ENCODE results near the gene VWA8.
"Not testable (repeated sequence)": the region's sequence is repeated elsewhere in the genome, so short reads cannot be mapped to it uniquely, and the experiment has no call there.

The VWA8 gene

DNA sequence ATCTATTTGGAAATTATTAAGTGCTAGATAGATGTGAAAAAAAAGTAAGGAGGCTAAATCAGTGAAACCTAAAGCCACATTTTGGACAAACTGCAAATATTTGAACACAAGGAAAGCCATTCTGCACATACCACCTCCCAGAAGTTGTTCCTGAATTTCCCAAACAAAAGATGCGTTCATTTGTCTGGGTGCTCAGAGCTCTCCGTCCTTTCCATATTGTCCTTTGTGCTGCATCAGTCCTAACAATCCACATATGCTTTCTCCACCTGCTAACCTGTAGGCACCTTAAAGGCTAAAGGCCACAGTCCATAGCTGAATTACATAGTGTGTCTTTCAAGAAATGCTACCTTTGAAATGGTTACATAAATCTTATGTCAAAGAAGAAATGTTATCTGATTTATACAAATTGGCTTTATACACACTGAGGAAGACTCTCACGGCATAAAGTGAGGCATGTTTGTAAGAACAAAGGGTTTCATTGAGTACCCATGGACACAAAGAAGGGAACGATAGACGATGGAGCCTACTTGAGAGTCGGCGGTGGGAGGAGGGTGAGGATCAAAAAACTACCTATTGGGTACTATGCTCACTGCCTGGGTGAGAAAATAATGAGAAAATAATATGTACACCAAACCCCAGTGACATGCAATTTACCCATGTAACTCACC is 321.5 kb downstream of the VWA8 start:
- H3K4me3 ChIP-seq (ENCODE audit: low read length in 2 of 2) = no peak overlapping the region
- H3K36me3 ChIP-seq (ENCODE audit: control insufficient read depth in 2 of 2, insufficient read depth in 2 of 2, low read length in 2 of 2) = no peaks in the 10 kb centered on the region
- H3K4me1 ChIP-seq (ENCODE audit: control insufficient read depth, insufficient read depth, low read length) = no peaks in the 10 kb centered on the region
- H3K27ac ChIP-seq (ENCODE audit: low read length) = no peak overlapping the region
- H3K9ac ChIP-seq (ENCODE audit: low read length in 2 of 2) = no peak overlapping the region
- no peaks in the 10 kb centered on the region for H3K27me3 ChIP-seq (ENCODE audit: control insufficient read depth in 1 of 2, insufficient read depth in 2 of 2, low read length in 2 of 2)
- no peaks in the 10 kb centered on the region for H3K9me3 ChIP-seq (ENCODE audit: control insufficient read depth in 2 of 2, low read length in 2 of 2)

DNA sequence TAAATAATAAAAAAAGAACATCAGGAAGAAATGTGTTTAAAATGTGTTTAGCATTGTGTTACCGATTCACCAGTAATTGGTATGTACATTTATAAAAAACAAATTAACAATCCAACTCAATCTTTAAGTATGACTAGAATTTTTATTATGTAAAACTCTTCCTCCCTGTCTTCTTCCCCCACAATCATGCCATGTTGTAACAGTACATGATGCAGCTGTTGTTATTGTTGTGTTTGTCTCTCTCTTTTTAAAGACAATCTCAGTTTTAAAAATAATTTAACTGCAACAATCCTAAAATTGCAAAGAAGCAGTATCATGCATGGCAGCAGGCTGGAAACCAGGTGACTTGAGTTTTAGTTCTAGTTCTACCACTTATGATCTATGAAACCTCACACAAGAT is 323.3 kb downstream of the VWA8 start:
- no peak overlapping the region for H3K4me3 ChIP-seq (ENCODE audit: low read length in 2 of 2)
- H3K27me3 ChIP-seq (ENCODE audit: control insufficient read depth in 1 of 2, insufficient read depth in 2 of 2, low read length in 2 of 2) = no peaks in the 10 kb centered on the region
- H3K27ac ChIP-seq (ENCODE audit: low read length) = no peak overlapping the region
- no peaks in the 10 kb centered on the region for H3K36me3 ChIP-seq (ENCODE audit: control insufficient read depth in 2 of 2, insufficient read depth in 2 of 2, low read length in 2 of 2)
- no peaks in the 10 kb centered on the region for H3K4me1 ChIP-seq (ENCODE audit: control insufficient read depth, insufficient read depth, low read length)
- no peaks in the 10 kb centered on the region for H3K9me3 ChIP-seq (ENCODE audit: control insufficient read depth in 2 of 2, low read length in 2 of 2)
- H3K9ac ChIP-seq (ENCODE audit: low read length in 2 of 2) = no peak overlapping the region

GRCh38 chr13:41637032-41637431 is 323.9 kb downstream of the VWA8 start:
- not testable (repeated sequence) for H3K36me3 ChIP-seq (ENCODE audit: control insufficient read depth in 2 of 2, insufficient read depth in 2 of 2, low read length in 2 of 2)

GRCh38 chr13:41636590-41636989 is 324.3 kb downstream of the VWA8 start:
- not testable (repeated sequence) for H3K9me3 ChIP-seq (ENCODE audit: control insufficient read depth in 2 of 2, low read length in 2 of 2); H3K27ac ChIP-seq (ENCODE audit: low read length); H3K4me3 ChIP-seq (ENCODE audit: low read length in 2 of 2); H3K9ac ChIP-seq (ENCODE audit: low read length in 2 of 2); H3K27me3 ChIP-seq (ENCODE audit: control insufficient read depth in 1 of 2, insufficient read depth in 2 of 2, low read length in 2 of 2); H3K4me1 ChIP-seq (ENCODE audit: control insufficient read depth, insufficient read depth, low read length); H3K36me3 ChIP-seq (ENCODE audit: control insufficient read depth in 2 of 2, insufficient read depth in 2 of 2, low read length in 2 of 2)

More at GRCh38 chr13:41637032-41637431, 323.9 kb downstream of the VWA8 start:
- not testable (repeated sequence) for H3K4me3 ChIP-seq (ENCODE audit: low read length in 2 of 2); H3K27me3 ChIP-seq (ENCODE audit: control insufficient read depth in 1 of 2, insufficient read depth in 2 of 2, low read length in 2 of 2); H3K27ac ChIP-seq (ENCODE audit: low read length); H3K9ac ChIP-seq (ENCODE audit: low read length in 2 of 2); H3K9me3 ChIP-seq (ENCODE audit: control insufficient read depth in 2 of 2, low read length in 2 of 2); H3K4me1 ChIP-seq (ENCODE audit: control insufficient read depth, insufficient read depth, low read length)

- no peaks in the 10 kb centered on the region for H3K4me1 ChIP-seq (ENCODE audit: control insufficient read depth, insufficient read depth, low read length)
- H3K27ac ChIP-seq (ENCODE audit: low read length) = no peak overlapping the region
- H3K27me3 ChIP-seq (ENCODE audit: control insufficient read depth in 1 of 2, insufficient read depth in 2 of 2, low read length in 2 of 2) = no peaks in the 10 kb centered on the region
- H3K36me3 ChIP-seq (ENCODE audit: control insufficient read depth in 2 of 2, insufficient read depth in 2 of 2, low read length in 2 of 2) = no peaks in the 10 kb centered on the region
- H3K9ac ChIP-seq (ENCODE audit: low read length in 2 of 2) = no peak overlapping the region
- no peak overlapping the region for H3K4me3 ChIP-seq (ENCODE audit: low read length in 2 of 2)
- H3K9me3 ChIP-seq (ENCODE audit: control insufficient read depth in 2 of 2, low read length in 2 of 2) = no peaks in the 10 kb centered on the region
Observed at GRCh38 chr13:41634407-41634806, 326.5 kb downstream of the VWA8 start.

GRCh38 chr13:41633776-41634175 is 327.1 kb downstream of the VWA8 start:
- Histone ChIP-seq H3K9ac (ENCODE audit: low read length in 2 of 2) (no peak overlapping the region), H3K27ac (ENCODE audit: low read length) (no peak overlapping the region), H3K4me1 (ENCODE audit: control insufficient read depth, insufficient read depth, low read length) (no peaks in the 10 kb centered on the region), H3K27me3 (ENCODE audit: control insufficient read depth in 1 of 2, insufficient read depth in 2 of 2, low read length in 2 of 2) (no peaks in the 10 kb centered on the region), H3K9me3 (ENCODE audit: control insufficient read depth in 2 of 2, low read length in 2 of 2) (no peaks in the 10 kb centered on the region), H3K4me3 (ENCODE audit: low read length in 2 of 2) (no peak overlapping the region), H3K36me3 (ENCODE audit: control insufficient read depth in 2 of 2, insufficient read depth in 2 of 2, low read length in 2 of 2) (no peaks in the 10 kb centered on the region)

DNA sequence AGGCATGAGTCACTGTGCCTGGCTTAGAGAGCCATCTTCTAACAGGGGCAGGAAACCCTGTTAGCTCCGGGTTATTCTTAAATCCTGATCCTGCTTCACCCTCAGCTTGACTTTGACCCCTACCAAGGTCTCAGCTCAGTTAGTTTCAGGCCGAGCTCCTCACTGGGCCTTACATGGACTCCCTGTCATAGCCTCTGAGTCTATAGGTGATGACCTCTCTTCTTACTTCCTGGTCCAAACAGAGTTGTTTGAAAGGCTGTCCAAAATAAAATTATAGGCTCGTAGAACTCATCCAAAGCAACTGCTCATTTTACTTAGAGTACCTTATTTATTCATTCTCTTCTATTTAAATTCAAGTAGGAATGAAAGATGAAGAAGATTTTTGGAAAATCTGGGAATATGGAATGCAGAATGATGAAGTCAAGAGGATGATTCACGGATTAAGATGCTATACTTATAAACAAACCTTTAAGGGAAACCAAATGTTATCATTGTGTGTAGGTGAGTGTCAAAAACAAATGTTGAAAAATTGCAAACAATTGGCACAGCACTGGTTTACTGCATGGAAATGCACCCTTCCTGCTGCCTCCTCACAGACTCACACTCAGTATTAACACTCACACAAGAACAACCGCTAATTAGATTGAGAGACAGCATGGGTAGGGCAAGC is 329.5 kb downstream of the VWA8 start:
- H3K27ac ChIP-seq (ENCODE audit: low read length) = no peak overlapping the region
- H3K4me1 ChIP-seq (ENCODE audit: control insufficient read depth, insufficient read depth, low read length) = no peaks in the 10 kb centered on the region
- no peaks in the 10 kb centered on the region for H3K27me3 ChIP-seq (ENCODE audit: control insufficient read depth in 1 of 2, insufficient read depth in 2 of 2, low read length in 2 of 2)

DNA sequence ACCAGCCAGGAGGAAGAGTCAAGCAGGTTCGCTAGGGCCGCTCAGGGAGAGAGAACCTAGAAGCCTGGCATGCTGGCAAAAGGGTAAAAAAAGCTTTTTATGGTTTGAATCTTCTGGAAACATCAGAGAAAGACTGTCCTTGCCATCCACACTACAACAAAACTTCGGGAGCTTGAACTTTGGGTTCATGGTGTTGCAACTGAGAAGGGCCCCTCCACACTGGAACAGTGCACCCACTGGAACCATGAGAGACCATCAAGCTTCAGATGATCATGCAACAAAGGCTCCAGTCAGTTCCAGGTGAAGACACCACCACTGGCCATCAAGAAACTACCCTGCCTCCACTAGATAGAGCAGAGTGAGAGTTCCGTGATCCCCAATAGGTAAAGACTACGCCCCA is 333.5 kb downstream of the VWA8 start:
- Histone ChIP-seq H3K4me1 (ENCODE audit: control insufficient read depth, insufficient read depth, low read length) (no peaks in the 10 kb centered on the region), H3K4me3 (ENCODE audit: low read length in 2 of 2) (no peak overlapping the region), H3K9me3 (ENCODE audit: control insufficient read depth in 2 of 2, low read length in 2 of 2) (no peaks in the 10 kb centered on the region), H3K27ac (ENCODE audit: low read length) (no peak overlapping the region), H3K9ac (ENCODE audit: low read length in 2 of 2) (no peak overlapping the region), H3K36me3 (ENCODE audit: control insufficient read depth in 2 of 2, insufficient read depth in 2 of 2, low read length in 2 of 2) (no peaks in the 10 kb centered on the region), H3K27me3 (ENCODE audit: control insufficient read depth in 1 of 2, insufficient read depth in 2 of 2, low read length in 2 of 2) (no peaks in the 10 kb centered on the region)

More for the DNA sequence above, 329.5 kb downstream of the VWA8 start:
- no peaks in the 10 kb centered on the region for H3K9me3 ChIP-seq (ENCODE audit: control insufficient read depth in 2 of 2, low read length in 2 of 2)
- no peak overlapping the region for H3K4me3 ChIP-seq (ENCODE audit: low read length in 2 of 2)
- no peaks in the 10 kb centered on the region for H3K36me3 ChIP-seq (ENCODE audit: control insufficient read depth in 2 of 2, insufficient read depth in 2 of 2, low read length in 2 of 2)
- no peak overlapping the region for H3K9ac ChIP-seq (ENCODE audit: low read length in 2 of 2)

GRCh38 chr13:41624041-41624440 is 336.9 kb downstream of the VWA8 start:
- Histone ChIP-seq H3K27ac (ENCODE audit: low read length) (no peak overlapping the region), H3K36me3 (ENCODE audit: control insufficient read depth in 2 of 2, insufficient read depth in 2 of 2, low read length in 2 of 2) (no peaks in the 10 kb centered on the region), H3K4me3 (ENCODE audit: low read length in 2 of 2) (no peak overlapping the region), H3K9me3 (ENCODE audit: control insufficient read depth in 2 of 2, low read length in 2 of 2) (no peaks in the 10 kb centered on the region), H3K4me1 (ENCODE audit: control insufficient read depth, insufficient read depth, low read length) (no peaks in the 10 kb centered on the region), H3K27me3 (ENCODE audit: control insufficient read depth in 1 of 2, insufficient read depth in 2 of 2, low read length in 2 of 2) (no peaks in the 10 kb centered on the region), H3K9ac (ENCODE audit: low read length in 2 of 2) (no peak overlapping the region)

DNA sequence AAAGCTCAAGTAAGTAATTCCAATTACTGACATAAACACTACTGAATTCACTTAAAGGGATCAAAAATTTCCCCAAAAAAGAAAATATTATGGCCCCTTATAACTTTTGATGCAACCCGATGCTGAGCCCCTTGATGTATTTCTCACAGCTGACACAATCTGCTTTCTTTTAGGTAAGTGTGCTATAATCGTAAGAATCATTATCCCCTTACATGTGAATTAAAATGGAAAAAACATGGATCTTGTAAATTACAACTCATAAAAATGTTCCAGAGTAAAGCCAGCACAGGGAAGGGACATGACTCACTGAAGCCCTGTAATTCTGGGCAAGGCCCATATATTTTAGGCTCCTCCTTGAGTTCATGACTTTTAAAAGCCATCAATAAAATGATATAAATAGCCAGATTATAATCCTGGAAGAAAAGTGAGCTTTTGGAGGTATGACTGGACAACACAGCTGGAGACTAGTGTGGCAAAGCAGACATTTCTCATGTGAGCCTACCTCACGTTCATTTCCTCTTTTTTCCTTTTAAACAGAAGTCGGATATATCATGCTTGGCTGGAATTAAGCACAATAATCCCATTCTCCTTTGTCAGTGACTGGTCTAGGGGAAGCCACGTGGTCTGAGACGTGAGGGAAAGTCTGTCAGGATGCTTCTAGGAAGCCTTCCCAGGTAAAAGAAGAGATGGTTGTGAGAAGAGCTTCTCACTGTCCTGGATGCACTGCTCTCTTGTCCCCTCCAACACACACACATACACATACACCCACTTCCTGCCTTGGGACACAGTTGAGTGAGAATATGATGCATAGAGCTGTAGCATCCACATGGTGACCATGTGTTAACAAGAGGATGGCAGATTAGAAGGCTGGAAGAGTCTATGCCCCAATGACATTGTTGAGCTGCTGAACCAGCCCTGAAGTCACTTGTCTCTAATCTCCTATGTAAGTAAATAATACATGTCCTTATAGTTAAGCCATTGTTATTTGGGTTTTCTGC is 338.2 kb downstream of the VWA8 start:
- Histone ChIP-seq H3K27ac (ENCODE audit: low read length) (no peak overlapping the region), H3K4me3 (ENCODE audit: low read length in 2 of 2) (no peak overlapping the region), H3K36me3 (ENCODE audit: control insufficient read depth in 2 of 2, insufficient read depth in 2 of 2, low read length in 2 of 2) (no peaks in the 10 kb centered on the region), H3K9me3 (ENCODE audit: control insufficient read depth in 2 of 2, low read length in 2 of 2) (no peaks in the 10 kb centered on the region), H3K27me3 (ENCODE audit: control insufficient read depth in 1 of 2, insufficient read depth in 2 of 2, low read length in 2 of 2) (no peaks in the 10 kb centered on the region), H3K4me1 (ENCODE audit: control insufficient read depth, insufficient read depth, low read length) (no peaks in the 10 kb centered on the region), H3K9ac (ENCODE audit: low read length in 2 of 2) (no peak overlapping the region)

Measured in stomach smooth muscle (tissue), 2 donors.